CD4-positive, alpha-beta T cell (primary cell): ENCODE data around the gene SNRNP200. TPM values are rescaled to one million over a fixed set of nuclear protein-coding genes. Genes with fewer than 3 reads are reported as not detected.

ENCODE experiments used
- ATAC-seq: fragments of 200-7000 bp; cut with Tn5 transposase; one replicate; pipeline ENCODE4 v1.10.0; 2022; ENCODE audit warnings: mild to moderate bottlenecking; ENCODE audit not compliant: poor library complexity
- CTCF ChIA-PET: fragments of 350-600 bp; sonication (Branson Sonifier 250); formaldehyde crosslinking; loops from one replicate; lab custom pipeline; 2021; ENCODE audit warnings: antibody characterized with exemption, inconsistent platforms; lab: Charles Lee
- POLR2A ChIA-PET: fragments of 350-600 bp; sonication (Branson Sonifier 250); formaldehyde crosslinking; loops from one replicate; lab custom pipeline; 2021; ENCODE audit warnings: antibody characterized with exemption, inconsistent platforms; lab: Charles Lee
- DNase-seq, 14 experiments: peaks; one replicate each; pipeline ENCODE4 v3.0.0-alpha.2; 2013 to 2020; ENCODE audit warnings: mixed read lengths in 2 of 14
- H3K27ac ChIP-seq, 2 donors: one replicate each; pipeline versions ENCODE4 v1.5.1 to v1.7.0; 2013; ENCODE audit warnings: low read length in 2 of 2, low read depth in 1 of 2, mild to moderate bottlenecking in 1 of 2
- H3K27me3 ChIP-seq, 2 experiments: 1 replicate in 1 of 2; 2 replicates in 1 of 2; pipeline versions ENCODE4 v1.6.1 to v1.7.0; 2013; ENCODE audit warnings: low read length in 2 of 2, control low read depth in 1 of 2, mild to moderate bottlenecking in 1 of 2, moderate library complexity in 1 of 2; ENCODE audit not compliant: insufficient read depth in 2 of 2, control insufficient read depth in 1 of 2
- H3K36me3 ChIP-seq: one replicate; pipeline ENCODE4 v1.6.1; 2013; ENCODE audit warnings: low read length, control low read depth; ENCODE audit not compliant: insufficient read depth
- H3K4me1 ChIP-seq: one replicate; pipeline ENCODE4 v1.6.1; 2013; ENCODE audit warnings: low read length, control low read depth; ENCODE audit not compliant: insufficient read depth
- H3K4me3 ChIP-seq: one replicate; pipeline ENCODE4 v1.5.1; 2013; ENCODE audit warnings: mild to moderate bottlenecking, low read length, moderate library complexity
- H3K9me3 ChIP-seq, 2 experiments: 1 replicate in 1 of 2; 2 replicates in 1 of 2; pipeline versions ENCODE4 v1.6.1 to v1.7.0; 2013; ENCODE audit warnings: low read length in 2 of 2, mild to moderate bottlenecking in 2 of 2, control low read depth in 1 of 2, moderate library complexity in 1 of 2; ENCODE audit not compliant: control insufficient read depth in 1 of 2, insufficient read depth in 1 of 2
- H3K27ac Mint-ChIP-seq: one replicate; pipeline ENCODE4 v1.8.0; 2020; ENCODE audit warnings: mixed read lengths
- H3K27me3 Mint-ChIP-seq: one replicate; pipeline ENCODE4 v1.8.0; 2021; ENCODE audit warnings: mixed read lengths
- H3K36me3 Mint-ChIP-seq: one replicate; pipeline ENCODE4 v1.8.0; 2021; ENCODE audit warnings: low read depth, mixed read lengths
- H3K4me1 Mint-ChIP-seq: one replicate; pipeline ENCODE4 v1.8.0; 2021; ENCODE audit warnings: low read depth, mixed read lengths
- H3K4me3 Mint-ChIP-seq: one replicate; pipeline ENCODE4 v1.8.0; 2020; ENCODE audit warnings: mild to moderate bottlenecking, mixed read lengths
- H3K9me3 Mint-ChIP-seq: one replicate; pipeline ENCODE4 v1.8.0; 2020; ENCODE audit warnings: mixed read lengths
- CTCF ChIP-seq: fragments of 200-600 bp; IDR thresholded peaks from one replicate; pipeline ENCODE4 v1.8.0; 2022; ENCODE audit warnings: antibody characterized with exemption, mild to moderate bottlenecking
- intact Hi-C, 2 experiments: fragments of 100-400 bp; cut with DNase I in 1 of 2; cut with micrococcal nuclease in 1 of 2; formaldehyde crosslinking; loops; one replicate each; pipeline versions ENCODE4 v1.15.1 to v1.9.0; 2023 to 2025; cut with DNase I, micrococcal nuclease
- total RNA-seq, 174 experiments: library from RNA in 2 of 174; stranded (reverse) in 2 of 174; gene quantifications; one replicate each; pipeline ENCODE4 v1.2.3 and lab custom pipeline; 2021 to 2026

The SNRNP200 gene
- total RNA-seq, 2 experiments from 2014 or later: 274 to 297 TPM

- Histone ChIP-seq H3K27ac (no peak overlapping the region), H3K9me3 (no peaks in the 10 kb centered on the region), H3K36me3 (peaks cover 44% of the 10 kb centered on the region), H3K4me1 (peaks cover 79% of the 10 kb centered on the region), H3K27me3 (no peaks in the 10 kb centered on the region), H3K4me3 (no peak overlapping the region)
- intact Hi-C loops: loop anchor here in 1 of 2 experiments (10.0 kb wide), 1 partner anchor 268 kb away; the partner anchor contains the start of gene ANKRD36C
- ChIA-PET POLR2A (no interaction called here), CTCF (no interaction called here)
- Mint-ChIP-seq H3K27ac (peak overlapping the region; percentile 51), H3K4me3 (peak overlapping the region; percentile 39), H3K36me3 (peaks cover 81% of the 10 kb centered on the region), H3K27me3 (no peaks in the 10 kb centered on the region), H3K9me3 (no peaks in the 10 kb centered on the region), H3K4me1 (peaks cover 74% of the 10 kb centered on the region)
- no peak for TF ChIP-seq CTCF
- ATAC-seq: no peak
- DNase-seq: no peak
Measured at GRCh38 chr2:96262306-96262705, 43.0 kb downstream of the SNRNP200 start.

DNA sequence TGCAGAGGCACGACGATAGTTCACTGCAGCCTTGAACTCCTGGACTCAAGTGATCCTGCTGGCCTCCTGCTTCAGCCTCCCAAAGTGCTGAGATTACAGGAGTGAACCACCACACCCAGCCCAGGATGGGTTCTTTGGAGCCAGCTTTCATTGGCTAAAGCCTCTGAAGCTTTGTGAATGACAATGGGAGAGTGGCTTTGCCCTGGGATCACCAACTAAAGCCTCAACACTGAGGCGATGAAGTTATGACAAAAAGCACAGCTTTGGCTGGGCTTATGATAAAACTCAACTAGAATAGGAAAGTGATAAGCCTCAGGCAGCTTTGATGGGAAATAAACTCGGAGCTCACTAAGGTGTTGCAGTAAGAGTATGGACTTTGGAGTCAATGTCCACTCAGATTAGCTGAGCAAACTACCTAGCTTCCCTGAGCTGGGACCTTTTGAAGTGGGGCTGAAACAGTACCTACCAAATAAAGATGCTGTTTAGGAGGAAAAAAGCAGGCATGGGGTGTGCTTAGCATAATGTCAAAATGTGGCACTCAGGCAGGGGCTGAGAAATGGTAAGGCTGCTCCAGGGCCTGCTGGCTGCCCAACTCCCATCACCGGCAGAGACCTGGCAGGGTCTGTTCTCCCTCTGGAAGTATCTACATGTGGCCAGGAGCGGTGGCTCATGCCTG, 43.9 kb downstream of the SNRNP200 start:
- H3K4me1 ChIP-seq: peaks cover 78% of the 10 kb centered on the region
- Mint-ChIP-seq H3K4me3 (peak overlapping the region; percentile 30), H3K4me1 (peaks cover 74% of the 10 kb centered on the region), H3K27ac (peak overlapping the region; percentile 71), H3K9me3 (no peaks in the 10 kb centered on the region), H3K36me3 (peaks cover 80% of the 10 kb centered on the region), H3K27me3 (no peaks in the 10 kb centered on the region)
- H3K36me3 ChIP-seq: peaks cover 44% of the 10 kb centered on the region
- H3K4me3 ChIP-seq: no peak overlapping the region
- TF ChIP-seq CTCF: no peak
- intact Hi-C loops: loop anchor here in 1 of 2 experiments (10.0 kb wide), 1 partner anchor 267 kb away; the partner anchor contains the start of gene ANKRD36C
- H3K9me3 ChIP-seq: no peaks in the 10 kb centered on the region
- ATAC-seq: no peak
- no peak for DNase-seq
- ChIA-PET CTCF (interaction anchor here (0.6 kb wide), 1 partner anchor 456 kb away, joined by 3 read pairs; no protein-coding TSS in a partner anchor), POLR2A (interaction anchor here (1.2 kb wide), 1 partner anchor 97 kb away, joined by 3 read pairs; no protein-coding TSS in a partner anchor)
- peak overlapping the region in 1 of 2 donors; percentile 19 for H3K27ac ChIP-seq
- H3K27me3 ChIP-seq: no peaks in the 10 kb centered on the region

GRCh38 chr2:96260387-96261260, 44.7 kb downstream of the SNRNP200 start:
- ATAC-seq: peak; percentile 56
- peak overlapping the region; percentile 23 for H3K4me3 Mint-ChIP-seq

More at GRCh38 chr2:96260387-96261260, 44.7 kb downstream of the SNRNP200 start:
- TF ChIP-seq CTCF: no peak
- intact Hi-C loops: loop anchor here in 1 of 2 experiments (10.0 kb wide), 1 partner anchor 266 kb away; the partner anchor contains the start of gene ANKRD36C
- Mint-ChIP-seq H3K9me3 (no peaks in the 10 kb centered on the region), H3K27ac (peak overlapping the region; percentile 71), H3K27me3 (no peaks in the 10 kb centered on the region), H3K4me1 (peaks cover 76% of the 10 kb centered on the region), H3K36me3 (peaks cover 78% of the 10 kb centered on the region)
- ChIA-PET CTCF (interaction anchor here (0.6 kb wide), 1 partner anchor 456 kb away, joined by 3 read pairs; no protein-coding TSS in a partner anchor), POLR2A (interaction anchor here (1.1 to 1.2 kb wide), 2 partner anchors 52 to 96 kb away, joined by 3 to 5 read pairs; partner anchors contain the start of gene STARD7)
- Histone ChIP-seq H3K27me3 (no peaks in the 10 kb centered on the region), H3K9me3 (no peaks in the 10 kb centered on the region), H3K27ac (peak overlapping the region in 1 of 2 donors; percentile 32), H3K4me3 (no peak overlapping the region), H3K4me1 (peaks cover 80% of the 10 kb centered on the region), H3K36me3 (peaks cover 47% of the 10 kb centered on the region)
- DNase-seq: peak in 8 of 14 experiments; percentile 16 to 70 (median 34)
